ENCODE data around the gene WDR5B.
"Not testable (repeated sequence)": the region's sequence is repeated elsewhere in the genome, so short reads cannot be mapped to it uniquely, and the experiment has no call there.

WDR5B gene

GRCh38 chr3:122443762-122444490 lies 28.1 kb upstream of the WDR5B start:
- H3K27ac ChIP-seq (ENCODE audit: low read depth in 2 of 2, low read length in 2 of 2); H3K27me3 ChIP-seq (ENCODE audit: control insufficient read depth in 2 of 2, insufficient read depth in 2 of 2, low read length in 2 of 2); H3K9me3 ChIP-seq (ENCODE audit: control insufficient read depth in 2 of 2, low read length in 2 of 2); H3K4me1 ChIP-seq (ENCODE audit: control insufficient read depth in 2 of 2, insufficient read depth in 2 of 2, low read length in 2 of 2); H3K9ac ChIP-seq (ENCODE audit: low read depth in 1 of 2, low read length in 2 of 2); H3K4me3 ChIP-seq (ENCODE audit: low read length in 2 of 2): not testable (repeated sequence)
- peaks cover 31 to 34% of the 10 kb centered on the region in 2 donors for H3K36me3 ChIP-seq (ENCODE audit: control insufficient read depth in 2 of 2, insufficient read depth in 2 of 2, low read length in 2 of 2)

- H3K36me3 ChIP-seq (ENCODE audit: control insufficient read depth in 2 of 2, insufficient read depth in 2 of 2, low read length in 2 of 2) = peaks cover 29 to 37% of the 10 kb centered on the region in 2 donors
Observed at GRCh38 chr3:122443090-122443489, 27.2 kb upstream of the WDR5B start.

GRCh38 chr3:122435950-122436349 lies 20.1 kb upstream of the WDR5B start:
- Histone ChIP-seq H3K4me3 (ENCODE audit: low read length in 2 of 2) (no peak overlapping the region), H3K27ac (ENCODE audit: low read depth in 2 of 2, low read length in 2 of 2) (no peak overlapping the region), H3K27me3 (ENCODE audit: control insufficient read depth in 2 of 2, insufficient read depth in 2 of 2, low read length in 2 of 2) (no peaks in the 10 kb centered on the region), H3K9ac (ENCODE audit: low read depth in 1 of 2, low read length in 2 of 2) (no peak overlapping the region), H3K9me3 (ENCODE audit: control insufficient read depth in 2 of 2, low read length in 2 of 2) (peaks cover 0 to 6% of the 10 kb centered on the region in 2 donors), H3K36me3 (ENCODE audit: control insufficient read depth in 2 of 2, insufficient read depth in 2 of 2, low read length in 2 of 2) (peaks cover 53 to 60% of the 10 kb centered on the region in 2 donors), H3K4me1 (ENCODE audit: control insufficient read depth in 2 of 2, insufficient read depth in 2 of 2, low read length in 2 of 2) (no peaks in the 10 kb centered on the region)

More at GRCh38 chr3:122443090-122443489, 27.2 kb upstream of the WDR5B start:
- Histone ChIP-seq H3K9ac (ENCODE audit: low read depth in 1 of 2, low read length in 2 of 2) (no peak overlapping the region), H3K9me3 (ENCODE audit: control insufficient read depth in 2 of 2, low read length in 2 of 2) (no peaks in the 10 kb centered on the region), H3K27me3 (ENCODE audit: control insufficient read depth in 2 of 2, insufficient read depth in 2 of 2, low read length in 2 of 2) (no peaks in the 10 kb centered on the region), H3K27ac (ENCODE audit: low read depth in 2 of 2, low read length in 2 of 2) (no peak overlapping the region), H3K4me1 (ENCODE audit: control insufficient read depth in 2 of 2, insufficient read depth in 2 of 2, low read length in 2 of 2) (no peaks in the 10 kb centered on the region), H3K4me3 (ENCODE audit: low read length in 2 of 2) (no peak overlapping the region)

GRCh38 chr3:122430371-122430770 lies 14.5 kb upstream of the WDR5B start:
- Histone ChIP-seq H3K4me1 (ENCODE audit: control insufficient read depth in 2 of 2, insufficient read depth in 2 of 2, low read length in 2 of 2) (no peaks in the 10 kb centered on the region), H3K4me3 (ENCODE audit: low read length in 2 of 2) (no peak overlapping the region), H3K27ac (ENCODE audit: low read depth in 2 of 2, low read length in 2 of 2) (no peak overlapping the region), H3K36me3 (ENCODE audit: control insufficient read depth in 2 of 2, insufficient read depth in 2 of 2, low read length in 2 of 2) (peaks cover 36 to 46% of the 10 kb centered on the region in 2 donors), H3K9ac (ENCODE audit: low read depth in 1 of 2, low read length in 2 of 2) (no peak overlapping the region), H3K27me3 (ENCODE audit: control insufficient read depth in 2 of 2, insufficient read depth in 2 of 2, low read length in 2 of 2) (no peaks in the 10 kb centered on the region), H3K9me3 (ENCODE audit: control insufficient read depth in 2 of 2, low read length in 2 of 2) (no peaks in the 10 kb centered on the region)

GRCh38 chr3:122427857-122428471 lies 12.1 kb upstream of the WDR5B start:
- Histone ChIP-seq H3K4me1 (ENCODE audit: control insufficient read depth in 2 of 2, insufficient read depth in 2 of 2, low read length in 2 of 2) (no peaks in the 10 kb centered on the region), H3K9me3 (ENCODE audit: control insufficient read depth in 2 of 2, low read length in 2 of 2) (no peaks in the 10 kb centered on the region), H3K27me3 (ENCODE audit: control insufficient read depth in 2 of 2, insufficient read depth in 2 of 2, low read length in 2 of 2) (no peaks in the 10 kb centered on the region), H3K36me3 (ENCODE audit: control insufficient read depth in 2 of 2, insufficient read depth in 2 of 2, low read length in 2 of 2) (peaks cover 35 to 40% of the 10 kb centered on the region in 2 donors), H3K27ac (ENCODE audit: low read depth in 2 of 2, low read length in 2 of 2) (no peak overlapping the region), H3K4me3 (ENCODE audit: low read length in 2 of 2) (no peak overlapping the region), H3K9ac (ENCODE audit: low read depth in 1 of 2, low read length in 2 of 2) (no peak overlapping the region)

GRCh38 chr3:122421836-122422235 lies 6.0 kb upstream of the WDR5B start:
- H3K4me1 ChIP-seq (ENCODE audit: control insufficient read depth in 2 of 2, insufficient read depth in 2 of 2, low read length in 2 of 2) = peaks cover 0 to 3% of the 10 kb centered on the region in 2 donors

GRCh38 chr3:122421101-122421500 lies 5.2 kb upstream of the WDR5B start:
- no peak overlapping the region for H3K9ac ChIP-seq (ENCODE audit: low read depth in 1 of 2, low read length in 2 of 2)
- no peaks in the 10 kb centered on the region for H3K27me3 ChIP-seq (ENCODE audit: control insufficient read depth in 2 of 2, insufficient read depth in 2 of 2, low read length in 2 of 2)
- H3K9me3 ChIP-seq (ENCODE audit: control insufficient read depth in 2 of 2, low read length in 2 of 2) = no peaks in the 10 kb centered on the region
- peaks cover 15 to 19% of the 10 kb centered on the region in 2 donors for H3K36me3 ChIP-seq (ENCODE audit: control insufficient read depth in 2 of 2, insufficient read depth in 2 of 2, low read length in 2 of 2)
- no peak overlapping the region for H3K4me3 ChIP-seq (ENCODE audit: low read length in 2 of 2)
- peaks cover 0 to 4% of the 10 kb centered on the region in 2 donors for H3K4me1 ChIP-seq (ENCODE audit: control insufficient read depth in 2 of 2, insufficient read depth in 2 of 2, low read length in 2 of 2)
- H3K27ac ChIP-seq (ENCODE audit: low read depth in 2 of 2, low read length in 2 of 2) = no peak overlapping the region

More at GRCh38 chr3:122421836-122422235, 6.0 kb upstream of the WDR5B start:
- no peak overlapping the region for H3K9ac ChIP-seq (ENCODE audit: low read depth in 1 of 2, low read length in 2 of 2)
- no peaks in the 10 kb centered on the region for H3K27me3 ChIP-seq (ENCODE audit: control insufficient read depth in 2 of 2, insufficient read depth in 2 of 2, low read length in 2 of 2)
- no peak overlapping the region for H3K4me3 ChIP-seq (ENCODE audit: low read length in 2 of 2)
- H3K27ac ChIP-seq (ENCODE audit: low read depth in 2 of 2, low read length in 2 of 2) = no peak overlapping the region
- no peaks in the 10 kb centered on the region for H3K9me3 ChIP-seq (ENCODE audit: control insufficient read depth in 2 of 2, low read length in 2 of 2)
- H3K36me3 ChIP-seq (ENCODE audit: control insufficient read depth in 2 of 2, insufficient read depth in 2 of 2, low read length in 2 of 2) = peaks cover 23 to 27% of the 10 kb centered on the region in 2 donors

- no peaks in the 10 kb centered on the region for H3K27me3 ChIP-seq (ENCODE audit: control insufficient read depth in 2 of 2, insufficient read depth in 2 of 2, low read length in 2 of 2)
- no peaks in the 10 kb centered on the region for H3K9me3 ChIP-seq (ENCODE audit: control insufficient read depth in 2 of 2, low read length in 2 of 2)
- peaks cover 11 to 16% of the 10 kb centered on the region in 2 donors for H3K4me1 ChIP-seq (ENCODE audit: control insufficient read depth in 2 of 2, insufficient read depth in 2 of 2, low read length in 2 of 2)
- H3K9ac ChIP-seq (ENCODE audit: low read depth in 1 of 2, low read length in 2 of 2) = peak overlapping the region; percentile 29 to 97
- H3K4me3 ChIP-seq (ENCODE audit: low read length in 2 of 2) = peak overlapping the region; percentile 85 to 98
- H3K27ac ChIP-seq (ENCODE audit: low read depth in 2 of 2, low read length in 2 of 2) = peak overlapping the region; percentile 94 to 96
- peaks cover 4 to 11% of the 10 kb centered on the region in 2 donors for H3K36me3 ChIP-seq (ENCODE audit: control insufficient read depth in 2 of 2, insufficient read depth in 2 of 2, low read length in 2 of 2)
Observed at GRCh38 chr3:122416966-122417365, 1.1 kb upstream of the WDR5B start.

- no peaks in the 10 kb centered on the region for H3K27me3 ChIP-seq (ENCODE audit: control insufficient read depth in 2 of 2, insufficient read depth in 2 of 2, low read length in 2 of 2)
- H3K9me3 ChIP-seq (ENCODE audit: control insufficient read depth in 2 of 2, low read length in 2 of 2) = no peaks in the 10 kb centered on the region
- H3K9ac ChIP-seq (ENCODE audit: low read depth in 1 of 2, low read length in 2 of 2) = peak overlapping the region; percentile 85 to 97
- H3K4me3 ChIP-seq (ENCODE audit: low read length in 2 of 2) = peak overlapping the region; percentile 85 to 98
- H3K36me3 ChIP-seq (ENCODE audit: control insufficient read depth in 2 of 2, insufficient read depth in 2 of 2, low read length in 2 of 2) = peaks cover 15 to 19% of the 10 kb centered on the region in 2 donors
- peaks cover 11 to 16% of the 10 kb centered on the region in 2 donors for H3K4me1 ChIP-seq (ENCODE audit: control insufficient read depth in 2 of 2, insufficient read depth in 2 of 2, low read length in 2 of 2)
- peak overlapping the region; percentile 92 to 94 for H3K27ac ChIP-seq (ENCODE audit: low read depth in 2 of 2, low read length in 2 of 2)
Observed at GRCh38 chr3:122415104-122415744, 638 bp downstream of the WDR5B start.

- peaks cover 23 to 26% of the 10 kb centered on the region in 2 donors for H3K36me3 ChIP-seq (ENCODE audit: control insufficient read depth in 2 of 2, insufficient read depth in 2 of 2, low read length in 2 of 2)
- no peak overlapping the region for H3K9ac ChIP-seq (ENCODE audit: low read depth in 1 of 2, low read length in 2 of 2)
- H3K4me3 ChIP-seq (ENCODE audit: low read length in 2 of 2) = no peak overlapping the region
- no peaks in the 10 kb centered on the region for H3K9me3 ChIP-seq (ENCODE audit: control insufficient read depth in 2 of 2, low read length in 2 of 2)
- peaks cover 11 to 16% of the 10 kb centered on the region in 2 donors for H3K4me1 ChIP-seq (ENCODE audit: control insufficient read depth in 2 of 2, insufficient read depth in 2 of 2, low read length in 2 of 2)
- H3K27me3 ChIP-seq (ENCODE audit: control insufficient read depth in 2 of 2, insufficient read depth in 2 of 2, low read length in 2 of 2) = no peaks in the 10 kb centered on the region
- H3K27ac ChIP-seq (ENCODE audit: low read depth in 2 of 2, low read length in 2 of 2) = no peak overlapping the region
Observed at GRCh38 chr3:122414391-122414790, 1.5 kb downstream of the WDR5B start.
